ENCODE measurements around the gene RSL24D1.

The RSL24D1 gene

DNA sequence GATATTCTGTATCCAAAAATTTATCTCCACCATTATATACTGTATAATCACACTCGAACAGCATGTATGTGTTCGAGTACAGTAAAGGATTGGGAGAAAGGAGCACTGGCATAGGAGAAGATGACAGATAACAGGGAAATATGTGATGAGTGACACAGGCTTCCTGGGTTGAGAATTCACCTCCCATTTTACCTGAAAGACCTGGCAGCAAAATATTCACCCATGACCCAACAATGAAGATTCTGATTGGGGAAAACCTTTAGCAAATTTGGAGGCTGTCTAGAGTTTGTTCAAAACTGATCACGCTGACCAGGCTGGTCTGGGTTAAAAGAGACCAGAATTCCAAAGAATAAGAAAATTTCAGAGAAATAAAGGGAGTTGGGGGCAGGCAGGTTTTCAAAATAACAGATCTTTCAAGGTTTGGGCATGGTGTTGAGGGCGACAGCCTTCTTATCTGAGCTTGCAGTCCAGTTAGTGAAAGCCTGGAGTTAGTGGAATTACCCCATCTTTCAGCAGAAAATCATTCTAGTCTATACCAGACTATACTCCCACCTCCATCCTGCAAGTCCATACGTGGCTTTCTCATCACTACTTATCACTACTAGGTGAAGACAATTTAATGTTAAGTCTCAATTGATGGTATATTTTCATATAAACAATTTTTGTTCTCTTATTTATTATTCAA lies 42.8 kb upstream of the RSL24D1 start:
- Histone ChIP-seq H3K4me1 (no peaks in the 10 kb centered on the region), H3K4me3 (ENCODE audit: low read depth, low read length) (no peak overlapping the region), H3K9me3 (peaks cover 2% of the 10 kb centered on the region; the same call in 1 of the 2 replicates), H3K36me3 (no peaks in the 10 kb centered on the region), H3K27me3 (no peaks in the 10 kb centered on the region)
- TF ChIP-seq, protein P1, sequence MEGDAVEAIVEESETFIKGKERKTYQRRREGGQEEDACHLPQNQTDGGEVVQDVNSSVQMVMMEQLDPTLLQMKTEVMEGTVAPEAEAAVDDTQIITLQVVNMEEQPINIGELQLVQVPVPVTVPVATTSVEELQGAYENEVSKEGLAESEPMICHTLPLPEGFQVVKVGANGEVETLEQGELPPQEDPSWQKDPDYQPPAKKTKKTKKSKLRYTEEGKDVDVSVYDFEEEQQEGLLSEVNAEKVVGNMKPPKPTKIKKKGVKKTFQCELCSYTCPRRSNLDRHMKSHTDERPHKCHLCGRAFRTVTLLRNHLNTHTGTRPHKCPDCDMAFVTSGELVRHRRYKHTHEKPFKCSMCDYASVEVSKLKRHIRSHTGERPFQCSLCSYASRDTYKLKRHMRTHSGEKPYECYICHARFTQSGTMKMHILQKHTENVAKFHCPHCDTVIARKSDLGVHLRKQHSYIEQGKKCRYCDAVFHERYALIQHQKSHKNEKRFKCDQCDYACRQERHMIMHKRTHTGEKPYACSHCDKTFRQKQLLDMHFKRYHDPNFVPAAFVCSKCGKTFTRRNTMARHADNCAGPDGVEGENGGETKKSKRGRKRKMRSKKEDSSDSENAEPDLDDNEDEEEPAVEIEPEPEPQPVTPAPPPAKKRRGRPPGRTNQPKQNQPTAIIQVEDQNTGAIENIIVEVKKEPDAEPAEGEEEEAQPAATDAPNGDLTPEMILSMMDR (IDR thresholded peaks at IDR 0.05; ENCODE audit: low read depth, low read length), result no peak
- no peak for DNase-seq

DNA sequence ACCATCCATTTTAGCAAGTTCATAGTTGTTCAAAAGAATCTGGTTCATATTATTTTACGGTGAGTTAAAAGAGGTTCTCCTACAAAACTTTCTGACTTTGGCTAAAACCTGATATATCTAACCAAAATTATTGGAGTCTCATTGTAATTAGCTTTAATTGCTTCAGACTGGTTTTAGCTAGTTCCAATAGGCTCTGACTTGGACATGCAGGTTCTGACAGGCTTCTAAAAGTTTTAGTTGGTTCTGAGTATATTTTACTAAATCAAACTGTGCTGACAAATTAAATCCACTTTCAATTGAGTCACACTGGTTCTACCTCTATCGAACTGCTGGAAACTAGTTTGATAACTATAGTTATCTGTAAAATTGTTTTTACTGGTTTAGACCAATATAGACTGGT lies 42.1 kb upstream of the RSL24D1 start:
- Histone ChIP-seq H3K27me3 (no peaks in the 10 kb centered on the region), H3K9me3 (peaks cover 2% of the 10 kb centered on the region; the same call in 1 of the 2 replicates), H3K4me1 (no peaks in the 10 kb centered on the region), H3K4me3 (ENCODE audit: low read depth, low read length) (no peak overlapping the region), H3K36me3 (no peaks in the 10 kb centered on the region)
- TF ChIP-seq, protein P1 (IDR thresholded peaks at IDR 0.05; ENCODE audit: low read depth, low read length), result no peak
- DNase-seq, result no peak

DNA sequence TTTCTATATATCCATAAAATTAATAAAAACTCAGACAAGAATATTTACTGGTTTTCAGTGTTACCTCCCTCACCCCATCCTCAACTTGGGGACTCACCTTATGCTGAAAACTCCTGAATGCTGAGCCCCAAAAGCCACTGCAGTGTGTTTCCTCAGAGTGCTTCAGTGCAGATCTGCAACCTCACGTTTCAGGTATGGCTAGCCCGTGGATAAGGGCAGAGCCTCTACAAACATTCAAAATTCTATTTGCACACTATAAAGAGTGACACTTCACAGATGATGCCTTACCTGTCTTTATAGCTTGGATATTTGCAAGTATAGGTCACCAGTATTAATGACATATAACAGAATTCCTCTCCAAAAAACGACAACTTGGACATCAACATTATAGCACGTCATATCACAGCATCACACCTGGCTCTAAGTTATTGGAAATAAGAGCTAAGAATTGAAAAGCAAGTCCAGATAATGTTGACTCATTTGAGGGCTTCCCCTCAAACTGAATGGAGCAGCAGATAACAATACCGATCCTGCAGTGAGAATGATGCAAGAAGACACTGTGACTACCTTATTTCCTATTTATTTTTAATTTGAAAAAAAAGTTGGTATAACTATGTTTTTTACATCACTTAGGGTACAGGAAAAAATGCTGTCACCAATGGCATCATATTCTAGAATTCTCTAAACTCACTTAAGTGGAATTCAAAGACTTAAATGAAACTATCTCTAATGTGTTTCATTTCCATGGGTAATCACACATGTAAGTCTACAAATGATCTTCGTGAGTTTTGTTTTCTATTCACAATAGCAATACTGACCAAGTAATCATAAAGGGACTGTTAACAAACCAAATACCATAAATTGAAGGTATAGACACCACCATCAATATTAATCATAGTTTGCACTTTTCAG lies 40.7 kb upstream of the RSL24D1 start:
- Histone ChIP-seq H3K4me1 (no peaks in the 10 kb centered on the region), H3K36me3 (no peaks in the 10 kb centered on the region), H3K27me3 (no peaks in the 10 kb centered on the region), H3K4me3 (ENCODE audit: low read depth, low read length) (no peak overlapping the region), H3K9me3 (peaks cover 2% of the 10 kb centered on the region; the same call in 1 of the 2 replicates)
- TF ChIP-seq, protein P1 (IDR thresholded peaks at IDR 0.05; ENCODE audit: low read depth, low read length), result no peak
- DNase-seq, result no peak

DNA sequence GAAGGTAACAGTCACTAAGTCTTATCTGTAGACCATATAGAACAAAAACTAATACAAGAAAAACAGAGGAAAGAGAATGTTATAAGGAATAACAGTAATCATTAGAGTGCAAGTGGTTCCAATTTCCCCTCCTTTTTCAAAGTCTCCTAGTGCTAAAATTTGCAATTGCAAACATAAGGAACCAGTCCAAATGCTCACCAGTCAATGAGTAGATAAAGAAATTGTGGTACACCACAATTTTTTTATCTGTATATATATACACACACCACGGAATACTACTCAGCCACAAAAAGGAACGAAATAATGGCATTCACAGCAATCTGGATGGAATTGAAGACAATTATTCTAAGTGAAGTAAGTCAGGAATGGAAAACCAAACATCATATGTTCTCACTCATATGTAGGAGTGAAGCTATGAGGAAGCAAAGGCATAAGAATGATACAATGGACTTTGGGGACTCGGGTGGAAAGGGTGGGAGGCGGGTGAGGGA lies 38.9 kb upstream of the RSL24D1 start:
- H3K27me3 ChIP-seq, result no peaks in the 10 kb centered on the region
- no peaks in the 10 kb centered on the region for H3K36me3 ChIP-seq
- H3K4me1 ChIP-seq, result no peaks in the 10 kb centered on the region
- TF ChIP-seq, protein P1 (IDR thresholded peaks at IDR 0.05; ENCODE audit: low read depth, low read length), result no peak
- no peak for DNase-seq
- H3K4me3 ChIP-seq (ENCODE audit: low read depth, low read length), result no peak overlapping the region
- no peaks in the 10 kb centered on the region for H3K9me3 ChIP-seq

DNA sequence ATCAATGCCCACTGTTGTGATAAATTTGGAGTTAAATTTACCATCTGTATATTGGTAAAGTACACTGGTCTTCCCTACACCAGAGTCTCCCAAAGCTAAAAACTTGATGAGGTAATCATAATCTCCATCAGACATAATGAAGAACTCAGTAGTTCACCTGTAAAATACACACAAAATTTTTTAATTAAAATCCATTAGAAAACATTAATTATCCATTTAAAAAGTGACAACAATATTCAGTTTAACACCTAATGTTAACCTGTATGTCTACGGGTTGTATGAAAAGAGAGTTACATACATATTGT lies 38.0 kb upstream of the RSL24D1 start:
- no peaks in the 10 kb centered on the region for H3K4me1 ChIP-seq
- H3K36me3 ChIP-seq, result no peaks in the 10 kb centered on the region
- H3K4me3 ChIP-seq (ENCODE audit: low read depth, low read length), result no peak overlapping the region
- H3K9me3 ChIP-seq, result no peaks in the 10 kb centered on the region
- no peaks in the 10 kb centered on the region for H3K27me3 ChIP-seq
- TF ChIP-seq, protein P1 (IDR thresholded peaks at IDR 0.05; ENCODE audit: low read depth, low read length), result no peak
- DNase-seq, result no peak

All from BE2C (cell line).